Esophagus squamous epithelium (tissue), 4 donors: ENCODE results near the gene SEC23A.

Experiments
- CTCF ChIP-seq, 6 experiments: fragments of 450-650 bp in 4 of 6; fragments of 200-600 bp in 2 of 6; sonication (generic) in 2 of 6; IDR thresholded peaks; one replicate each; pipeline ENCODE4 v1.5.1; 2016 to 2019; ENCODE audit warnings: antibody characterized with exemption in 6 of 6, mild to moderate bottlenecking in 4 of 6, moderate library complexity in 4 of 6
- POLR2A ChIP-seq, 4 donors: fragments of 450-650 bp; IDR thresholded peaks; one replicate each; pipeline ENCODE4 v1.6.1; 2017; ENCODE audit warnings: antibody characterized with exemption in 4 of 4, mild to moderate bottlenecking in 4 of 4, moderate library complexity in 3 of 4

- TF ChIP-seq CTCF (IDR thresholded peaks at IDR 0.05) (no peak), POLR2A (IDR thresholded peaks at IDR 0.05) (no peak)
These were observed 31.9 kb downstream of the SEC23A start for GRCh38 chr14:39071096-39071495.
